Spinal cord (tissue), 10 donors: ENCODE measurements around the gene CADM1. TPM values are rescaled to one million over a fixed set of nuclear protein-coding genes. Genes with fewer than 3 reads are reported as not detected.

ENCODE experiments used
- DNase-seq, 6 donors: peaks; one replicate each; pipeline versions ENCODE4 v3.0.0 to v3.0.0-alpha.2; 2013 to 2015; ENCODE audit warnings: low spot score in 6 of 6, low read depth in 4 of 6
- H3K27ac ChIP-seq: one replicate; pipeline ENCODE4 v1.5.1; 2013; ENCODE audit warnings: low read depth, low read length, control low read depth
- H3K27me3 ChIP-seq: one replicate; pipeline ENCODE4 v1.6.1; 2013; ENCODE audit warnings: low read length; ENCODE audit not compliant: control insufficient read depth, insufficient read depth
- H3K36me3 ChIP-seq: one replicate; pipeline ENCODE4 v1.6.1; 2013; ENCODE audit warnings: low read length; ENCODE audit not compliant: control insufficient read depth, insufficient read depth
- H3K4me1 ChIP-seq: one replicate; pipeline ENCODE4 v1.6.1; 2013; ENCODE audit warnings: low read length; ENCODE audit not compliant: control insufficient read depth, insufficient read depth
- H3K4me3 ChIP-seq: one replicate; pipeline ENCODE4 v1.5.1; 2013; ENCODE audit warnings: low read depth, low read length, control low read depth
- H3K9me3 ChIP-seq: one replicate; pipeline ENCODE4 v1.6.1; 2013; ENCODE audit warnings: low read length; ENCODE audit not compliant: control insufficient read depth, insufficient read depth
- whole genome bisulfite sequencing: methylation state at CpG from one replicate; pipeline ENCODE4 v1.1.5; 2013; ENCODE audit warnings: missing lambda C conversion rate; ENCODE audit not compliant: insufficient coverage; 5-methylcytosine and 5-hydroxymethylcytosine counted together
- polyA plus RNA-seq, 2 donors: library from polyadenylated mRNA; unstranded; fragments of 120-200 nt; gene quantifications; one replicate each; pipeline ENCODE4 v1.2.1, GENCODE V29; 2013; ENCODE audit not compliant: insufficient read length in 2 of 2
- total RNA-seq, 2 donors: library from RNA; depleted of rRNA in 1 of 2; stranded (reverse); fragments of 120-200 nt in 1 of 2; fragments of >200 nt in 1 of 2; gene quantifications; one replicate each; pipeline versions ENCODE4 v1.2.3 to v1.2.4, GENCODE V29; 2013 to 2014
- donor health status: healthy.

The CADM1 gene
- total and polyA plus RNA-seq, 4 donors = 106 to 180 (median 132) TPM

DNA sequence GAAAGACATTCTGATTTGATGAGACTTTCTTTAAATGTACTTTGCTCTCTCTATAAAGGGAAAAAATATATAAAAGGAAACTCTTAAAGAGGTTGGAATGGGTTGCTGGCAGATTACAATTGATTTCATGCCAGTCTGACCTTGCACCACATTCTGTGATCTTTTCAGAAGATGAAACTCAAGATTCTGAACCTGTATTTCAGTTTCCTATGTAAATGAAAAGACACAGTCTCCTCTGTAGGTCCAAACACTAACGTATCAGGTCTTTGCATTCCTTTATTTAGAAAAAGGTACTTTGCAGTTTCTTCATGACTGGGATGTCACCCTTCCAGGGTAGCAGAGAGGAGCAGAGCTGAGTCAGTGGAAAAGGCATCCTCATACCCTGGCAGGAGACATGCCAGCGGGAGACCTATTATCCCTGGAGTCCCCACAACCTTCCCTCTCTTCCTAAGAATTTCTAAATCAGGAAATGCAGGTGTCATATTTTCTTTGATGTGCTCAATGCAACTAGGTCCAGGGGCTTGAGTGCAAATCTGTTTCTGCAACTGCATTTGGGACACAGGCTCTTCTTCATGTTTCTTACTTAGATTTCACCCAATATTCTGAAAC lies 282.6 kb downstream of the CADM1 start:
- no peak for DNase-seq
- H3K36me3 ChIP-seq = no peaks in the 10 kb centered on the region
- H3K27me3 ChIP-seq = no peaks in the 10 kb centered on the region
- H3K4me3 ChIP-seq = no peak overlapping the region
- H3K27ac ChIP-seq = no peak overlapping the region
- 100% methylated on average over 2 of the region's 2 CpGs for WGBS
- no peaks in the 10 kb centered on the region for H3K9me3 ChIP-seq
- no peaks in the 10 kb centered on the region for H3K4me1 ChIP-seq

DNA sequence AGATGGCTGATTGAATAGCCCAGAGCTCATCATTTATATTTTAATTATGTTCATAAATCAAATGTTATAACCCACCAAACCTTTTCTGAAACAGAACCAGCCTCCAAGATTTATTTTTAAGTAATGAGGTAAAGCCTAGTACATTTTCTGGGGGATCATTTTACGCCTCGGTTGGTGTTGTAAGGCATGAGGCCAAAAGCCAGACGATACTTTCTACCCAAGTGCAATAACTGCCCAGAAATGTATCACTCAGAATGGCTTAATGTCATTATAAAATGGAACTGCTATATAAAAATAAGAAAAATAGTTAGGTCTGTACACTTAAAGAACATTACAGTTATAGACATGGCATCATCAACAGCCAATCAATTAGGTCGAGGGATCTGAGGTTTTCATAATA lies 283.3 kb downstream of the CADM1 start:
- no peak overlapping the region for H3K4me3 ChIP-seq
- DNase-seq = no peak
- WGBS = no CpG with 5 or more reads among the region's 4 CpGs
- no peaks in the 10 kb centered on the region for H3K9me3 ChIP-seq
- H3K27me3 ChIP-seq = no peaks in the 10 kb centered on the region
- H3K4me1 ChIP-seq = no peaks in the 10 kb centered on the region
- no peak overlapping the region for H3K27ac ChIP-seq
- no peaks in the 10 kb centered on the region for H3K36me3 ChIP-seq

DNA sequence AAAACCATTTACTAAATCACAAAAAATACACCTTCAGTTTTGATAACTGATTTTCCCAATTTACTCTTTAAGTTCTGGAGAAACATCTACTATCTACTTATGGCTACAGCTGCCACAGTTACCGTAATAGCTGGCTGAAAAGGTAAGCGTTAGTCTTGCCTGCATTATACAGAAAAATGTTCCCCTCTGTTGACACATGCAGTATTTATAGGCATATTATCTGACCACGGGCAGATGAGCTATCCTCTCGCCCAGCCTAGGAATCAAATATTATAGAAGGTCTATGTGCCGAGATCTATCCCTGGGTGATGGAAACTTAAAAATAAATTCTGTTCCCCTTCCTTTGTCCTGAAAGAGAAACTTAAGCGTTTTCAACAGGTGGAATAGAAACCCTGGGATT lies 283.8 kb downstream of the CADM1 start:
- DNase-seq = no peak
- 100% methylated on average over 1 of the region's 6 CpGs for WGBS
- Histone ChIP-seq H3K4me1 (peaks cover under 1% of the 10 kb centered on the region), H3K36me3 (no peaks in the 10 kb centered on the region), H3K4me3 (no peak overlapping the region), H3K9me3 (no peaks in the 10 kb centered on the region), H3K27ac (no peak overlapping the region), H3K27me3 (no peaks in the 10 kb centered on the region)

DNA sequence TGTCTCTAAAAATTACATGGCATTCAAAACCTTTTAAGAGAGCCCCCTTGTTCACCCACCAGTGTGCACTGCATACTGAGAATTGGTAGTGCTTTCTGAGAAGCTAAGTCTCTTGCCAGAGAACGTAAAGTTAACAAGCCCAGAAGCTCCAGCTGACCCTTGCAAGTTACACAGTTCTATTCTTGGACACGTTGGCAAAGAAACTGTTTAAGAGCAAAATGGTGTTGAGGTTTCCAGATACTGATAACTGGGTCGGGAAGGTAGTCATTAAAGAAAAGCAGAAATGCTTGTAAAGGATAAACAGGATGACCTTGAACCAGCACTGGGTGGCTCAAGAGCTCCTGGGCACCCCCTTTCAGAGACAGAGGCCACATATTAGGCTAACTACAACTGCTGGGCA lies 284.8 kb downstream of the CADM1 start:
- Histone ChIP-seq H3K36me3 (no peaks in the 10 kb centered on the region), H3K4me1 (peaks cover 3% of the 10 kb centered on the region), H3K9me3 (no peaks in the 10 kb centered on the region), H3K4me3 (no peak overlapping the region), H3K27ac (no peak overlapping the region), H3K27me3 (no peaks in the 10 kb centered on the region)
- 57% methylated on average over 3 of the region's 3 CpGs for WGBS
- DNase-seq = no peak

DNA sequence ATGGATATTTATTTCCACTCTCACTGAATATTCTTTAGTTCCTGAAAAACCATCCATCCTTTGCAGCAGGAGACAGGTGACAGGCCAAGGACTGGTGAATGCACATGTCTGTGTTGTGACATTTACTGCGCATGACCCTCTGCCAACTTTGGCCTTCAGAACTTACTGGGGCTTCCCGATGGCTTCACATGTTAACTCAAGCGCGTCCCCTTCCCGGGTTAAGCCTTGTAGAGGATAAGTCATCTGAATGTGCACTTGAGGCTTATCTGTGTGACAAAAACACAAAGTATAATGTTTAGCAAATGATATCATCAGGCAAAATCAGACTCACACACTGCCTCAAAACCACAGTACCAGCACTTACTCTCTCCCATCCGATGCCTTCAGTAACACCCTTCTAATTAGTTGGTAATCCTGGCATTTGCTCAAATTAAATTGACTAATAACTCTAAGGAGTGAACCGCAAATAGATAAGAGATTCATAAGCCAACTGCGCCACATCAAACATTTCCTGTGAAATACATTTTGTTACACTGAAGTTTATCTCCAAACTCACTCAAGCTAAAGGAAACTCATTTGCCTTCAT lies 286.4 kb downstream of the CADM1 start:
- 77% methylated on average over 2 of the region's 8 CpGs for WGBS
- no peaks in the 10 kb centered on the region for H3K27me3 ChIP-seq
- H3K9me3 ChIP-seq = no peaks in the 10 kb centered on the region
- no peak overlapping the region for H3K4me3 ChIP-seq
- H3K4me1 ChIP-seq = peaks cover 3% of the 10 kb centered on the region
- no peak overlapping the region for H3K27ac ChIP-seq
- H3K36me3 ChIP-seq = no peaks in the 10 kb centered on the region
- DNase-seq = no peak

DNA sequence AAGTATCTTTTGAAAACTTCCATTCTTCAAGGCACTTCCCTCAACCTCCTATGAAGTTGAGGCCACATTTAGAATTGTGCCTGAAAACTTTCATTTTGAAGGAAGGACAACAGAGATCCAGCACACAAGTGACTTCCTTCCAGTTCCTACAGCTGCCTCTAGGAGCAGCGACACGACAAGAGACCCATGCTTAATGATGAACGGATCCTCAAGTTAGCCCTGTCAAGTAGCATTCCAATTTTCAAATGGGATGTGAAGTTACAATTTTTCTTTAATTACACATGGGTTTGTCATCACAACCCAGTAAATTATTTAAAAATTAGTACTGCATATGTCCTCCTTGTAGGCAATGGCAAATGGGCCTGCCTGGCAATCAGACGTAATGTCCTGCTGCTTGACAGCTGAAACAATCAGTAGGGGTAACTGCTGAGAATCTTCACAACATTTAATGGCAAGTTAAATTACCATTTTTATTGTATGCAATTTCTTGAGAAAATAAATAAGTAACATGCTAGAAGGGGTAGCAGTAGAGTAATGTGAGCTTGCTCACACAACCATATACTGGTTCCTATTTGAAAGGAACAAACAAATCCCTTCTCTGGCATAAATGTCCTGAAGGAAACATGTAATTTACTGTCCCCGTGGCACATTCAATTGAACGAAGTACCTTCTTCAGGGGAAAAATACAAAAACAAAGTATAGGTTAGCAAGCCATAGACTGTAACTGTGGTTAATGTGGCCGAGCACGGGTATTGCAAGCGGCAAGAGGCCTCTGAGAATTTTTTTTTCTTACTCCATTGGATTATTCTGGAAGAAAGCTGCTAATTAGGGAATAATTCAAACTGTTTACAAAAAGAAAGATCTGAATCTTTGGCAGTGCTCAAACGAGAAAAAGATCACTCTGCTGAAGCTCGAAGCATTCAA lies 288.3 kb downstream of the CADM1 start:
- peak in 3 of 6 donors; percentile 11 to 74 (median 41) for DNase-seq
- H3K9me3 ChIP-seq = no peaks in the 10 kb centered on the region
- H3K4me1 ChIP-seq = peaks cover 3% of the 10 kb centered on the region
- no peaks in the 10 kb centered on the region for H3K36me3 ChIP-seq
- H3K4me3 ChIP-seq = no peak overlapping the region
- WGBS = 40% methylated on average over 1 of the region's 11 CpGs
- peak overlapping the region; percentile 22 for H3K27ac ChIP-seq
- H3K27me3 ChIP-seq = no peaks in the 10 kb centered on the region

DNA sequence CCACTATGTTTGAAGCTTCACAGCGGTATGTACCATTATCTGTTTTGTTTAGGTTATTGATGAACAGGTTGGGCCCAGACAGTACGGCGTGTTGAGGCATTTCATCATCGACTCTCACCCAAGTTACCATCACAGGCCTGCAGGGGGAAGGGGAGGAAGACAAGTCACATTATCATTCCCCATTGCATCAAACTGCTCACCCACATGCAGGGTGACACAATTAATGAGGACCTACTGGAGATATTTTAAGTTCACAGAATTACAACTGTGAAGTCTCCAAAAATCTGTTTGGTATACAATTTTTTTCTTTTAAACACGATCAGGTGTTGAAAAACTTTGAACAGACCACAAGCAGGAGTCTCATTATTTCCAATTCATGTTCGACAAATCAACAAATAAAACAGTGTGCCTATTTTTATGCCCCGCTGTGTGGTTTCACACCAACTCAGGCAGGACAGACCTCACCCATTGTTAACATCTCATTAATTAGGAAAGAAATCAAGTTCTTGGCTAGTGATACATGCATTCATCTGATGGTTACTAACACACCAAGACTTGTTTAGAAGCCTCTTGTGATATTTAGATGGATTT lies 289.5 kb downstream of the CADM1 start:
- DNase-seq = no peak
- no peaks in the 10 kb centered on the region for H3K36me3 ChIP-seq
- H3K27me3 ChIP-seq = no peaks in the 10 kb centered on the region
- H3K4me3 ChIP-seq = no peak overlapping the region
- no peak overlapping the region for H3K27ac ChIP-seq
- peaks cover 3% of the 10 kb centered on the region for H3K4me1 ChIP-seq
- H3K9me3 ChIP-seq = no peaks in the 10 kb centered on the region
- WGBS = 61% methylated on average over 3 of the region's 7 CpGs

DNA sequence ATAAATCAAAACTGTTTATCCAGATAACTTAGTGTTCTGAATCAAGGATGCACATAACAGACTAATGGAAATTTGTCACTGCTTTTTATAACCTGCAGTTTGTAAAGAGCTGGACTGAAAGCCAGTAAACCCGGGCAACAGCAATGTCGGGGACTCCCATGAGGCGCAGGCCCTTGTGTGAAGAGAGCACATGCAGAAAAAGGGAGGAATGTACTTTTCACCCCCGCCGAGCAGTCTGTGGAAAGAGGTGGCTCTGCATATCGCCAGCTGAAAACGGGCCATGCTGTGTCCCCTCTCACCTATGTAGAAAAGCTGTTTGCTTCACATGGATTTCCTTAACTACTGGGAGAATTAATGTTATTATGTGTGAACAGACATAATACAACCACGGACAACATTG lies 291.2 kb downstream of the CADM1 start:
- Histone ChIP-seq H3K27ac (no peak overlapping the region), H3K4me3 (no peak overlapping the region), H3K9me3 (no peaks in the 10 kb centered on the region), H3K36me3 (no peaks in the 10 kb centered on the region), H3K4me1 (peaks cover 3% of the 10 kb centered on the region), H3K27me3 (no peaks in the 10 kb centered on the region)
- DNase-seq = no peak
- WGBS = 49% methylated on average over 5 of the region's 8 CpGs

DNA sequence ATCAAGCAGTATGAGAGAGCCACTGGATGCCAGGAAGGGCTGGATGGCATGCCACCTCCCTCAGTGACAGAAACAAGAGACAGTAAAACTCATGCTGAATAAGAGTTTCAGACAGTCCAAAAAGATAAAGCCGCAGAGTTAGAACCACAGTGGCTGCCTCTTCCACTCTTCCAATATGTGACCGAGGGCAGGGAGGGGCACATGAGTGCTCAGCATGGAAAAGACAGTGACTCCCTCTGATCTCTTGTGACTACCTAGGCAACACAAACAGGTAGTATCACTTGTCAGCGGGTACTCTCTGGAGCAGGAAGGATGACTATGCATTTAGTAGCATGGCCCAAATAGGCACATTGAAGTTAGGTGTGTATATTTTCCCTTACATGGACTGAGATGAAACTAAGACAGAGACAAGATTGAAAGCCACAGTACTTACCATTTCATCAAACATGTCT lies 295.4 kb downstream of the CADM1 start:
- 100% methylated on average over 2 of the region's 3 CpGs for WGBS
- Histone ChIP-seq H3K27me3 (no peaks in the 10 kb centered on the region), H3K9me3 (no peaks in the 10 kb centered on the region), H3K4me3 (no peak overlapping the region), H3K27ac (no peak overlapping the region), H3K4me1 (no peaks in the 10 kb centered on the region), H3K36me3 (no peaks in the 10 kb centered on the region)
- DNase-seq = no peak
